Stimulated activated naive CD4-positive, alpha-beta T cell treated with Interleukin-2 at 50 U/mL for 16 hours (primary cell): ENCODE measurements around the gene CCDC112.
"Not testable (repeated sequence)": the region's sequence is repeated elsewhere in the genome, so short reads cannot be mapped to it uniquely, and the experiment has no call there.

Experiments used
- DNase-seq: peaks from one replicate; lab custom pipeline; 2025; lab: John Stamatoyannopoulos, UW

Gene CCDC112

DNA sequence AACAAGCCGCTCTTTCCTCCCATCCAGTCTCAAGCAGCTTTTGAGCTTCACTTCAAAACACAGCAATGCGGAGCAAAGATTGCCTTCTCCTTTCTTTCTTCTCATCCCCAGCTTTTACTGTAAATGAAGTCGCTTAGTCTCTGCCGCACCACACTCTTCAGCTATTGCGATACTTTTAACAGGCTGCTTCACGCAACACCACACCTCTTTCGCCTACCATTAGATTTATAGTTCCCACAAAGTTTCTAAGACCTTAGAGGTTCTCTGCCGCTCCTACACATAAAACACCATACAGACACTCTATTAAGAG, 34.5 kb downstream of the CCDC112 start:
- no peak for DNase-seq

DNA sequence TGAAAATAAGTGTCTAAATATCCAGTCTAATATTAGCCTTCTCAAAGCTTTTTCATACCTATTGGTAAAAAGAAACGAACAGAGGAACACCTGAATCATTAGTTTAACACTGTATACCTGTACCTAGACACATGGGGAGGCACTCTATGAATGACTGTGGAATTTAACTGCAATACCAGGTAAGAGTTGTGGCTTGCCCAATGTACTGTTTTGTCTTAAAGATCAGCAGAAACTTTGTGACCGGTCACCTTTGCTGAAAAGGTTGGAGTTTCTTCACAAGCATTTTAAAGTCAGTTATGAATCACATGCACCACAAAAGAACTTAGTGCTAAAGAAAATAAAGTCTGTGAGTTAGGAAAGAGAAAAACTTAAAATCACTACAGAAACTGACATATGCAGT, 36.2 kb downstream of the CCDC112 start:
- DNase-seq, result no peak

DNA sequence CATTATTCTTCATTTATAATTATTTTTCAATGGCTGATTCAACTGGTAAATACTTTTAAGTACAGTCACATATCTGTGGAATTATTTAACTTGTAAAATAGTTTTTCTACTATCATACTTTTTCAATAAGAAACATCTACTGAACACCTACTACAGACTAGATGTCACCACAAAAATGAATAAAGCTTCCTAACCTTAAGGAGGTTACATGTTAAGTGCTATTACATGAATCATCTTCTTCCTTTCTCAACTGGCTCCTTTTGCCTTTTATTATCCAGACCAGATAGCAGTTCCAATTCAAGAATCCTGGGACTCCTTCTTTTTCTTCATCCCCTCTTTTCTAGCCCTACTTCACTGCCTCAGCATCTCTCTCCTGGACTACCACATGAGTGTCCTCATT, 38.5 kb downstream of the CCDC112 start:
- DNase-seq, result no peak

DNA sequence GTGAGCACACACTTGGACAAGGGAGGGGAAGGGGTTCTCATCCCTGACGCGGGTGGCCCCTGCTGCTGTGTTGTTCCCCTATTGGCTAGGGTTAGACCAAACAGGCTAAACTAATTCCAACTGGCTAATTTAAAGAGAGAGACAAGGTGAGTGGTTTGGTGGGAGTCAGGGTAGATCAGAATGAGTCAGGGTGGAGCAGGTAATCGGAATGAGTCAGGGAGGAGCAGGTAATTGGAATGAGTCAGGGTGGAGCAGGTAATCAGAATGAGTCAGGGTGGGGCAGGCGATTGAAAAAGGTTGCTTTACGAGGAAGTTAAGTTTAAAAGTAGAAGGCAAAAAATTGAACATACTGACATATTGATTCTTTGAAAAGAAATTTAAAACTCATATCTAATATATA, 47.1 kb downstream of the CCDC112 start:
- not testable (repeated sequence) for DNase-seq

DNA sequence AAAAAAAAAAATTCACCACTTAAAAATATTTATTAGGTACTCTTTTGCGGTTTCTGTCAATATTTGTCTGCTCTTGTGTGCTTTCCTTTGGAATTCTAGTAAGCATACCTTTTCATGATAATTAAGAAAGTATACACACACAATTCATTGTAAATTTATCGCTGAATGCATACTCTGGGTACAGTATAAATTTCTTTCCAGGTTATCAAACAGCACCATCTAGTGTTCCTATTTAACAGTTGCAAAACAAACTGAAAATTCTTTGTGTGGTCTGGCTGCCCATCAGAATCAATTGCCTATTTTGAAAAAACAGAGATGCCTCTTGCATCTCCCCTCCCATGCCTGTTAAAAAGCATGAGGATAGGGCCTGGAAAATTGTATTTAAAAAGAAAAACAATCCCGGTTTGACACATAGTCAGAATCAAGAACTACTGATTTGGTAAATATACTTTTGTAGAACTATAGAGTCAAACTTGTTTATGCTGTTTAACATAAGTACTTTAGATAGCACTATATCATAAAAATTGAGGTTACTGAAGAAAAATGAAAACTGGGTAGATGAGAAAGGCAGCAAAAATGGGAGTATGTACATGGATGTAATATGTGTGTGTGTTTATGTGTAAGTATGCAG, 50.0 kb downstream of the CCDC112 start:
- DNase-seq, result no peak

DNA sequence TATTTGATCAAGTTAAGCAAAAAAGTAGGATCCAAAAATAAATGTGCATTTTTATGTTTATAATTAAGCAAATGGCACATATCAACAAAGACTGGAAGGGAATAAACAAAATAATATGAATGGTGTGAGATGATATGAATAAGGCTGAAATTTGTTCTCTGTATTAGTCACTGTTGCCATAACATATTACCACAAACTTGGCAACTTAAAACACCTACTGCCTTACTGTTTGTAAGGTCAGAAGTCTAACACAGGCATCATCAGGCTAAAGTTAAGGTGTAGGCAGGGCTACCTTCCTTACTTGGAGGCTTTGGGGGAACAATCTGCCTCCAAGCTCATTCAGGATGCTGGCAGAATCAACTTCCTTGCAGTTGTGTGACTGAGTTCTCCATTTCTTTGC, 53.0 kb downstream of the CCDC112 start:
- DNase-seq, result no peak

DNA sequence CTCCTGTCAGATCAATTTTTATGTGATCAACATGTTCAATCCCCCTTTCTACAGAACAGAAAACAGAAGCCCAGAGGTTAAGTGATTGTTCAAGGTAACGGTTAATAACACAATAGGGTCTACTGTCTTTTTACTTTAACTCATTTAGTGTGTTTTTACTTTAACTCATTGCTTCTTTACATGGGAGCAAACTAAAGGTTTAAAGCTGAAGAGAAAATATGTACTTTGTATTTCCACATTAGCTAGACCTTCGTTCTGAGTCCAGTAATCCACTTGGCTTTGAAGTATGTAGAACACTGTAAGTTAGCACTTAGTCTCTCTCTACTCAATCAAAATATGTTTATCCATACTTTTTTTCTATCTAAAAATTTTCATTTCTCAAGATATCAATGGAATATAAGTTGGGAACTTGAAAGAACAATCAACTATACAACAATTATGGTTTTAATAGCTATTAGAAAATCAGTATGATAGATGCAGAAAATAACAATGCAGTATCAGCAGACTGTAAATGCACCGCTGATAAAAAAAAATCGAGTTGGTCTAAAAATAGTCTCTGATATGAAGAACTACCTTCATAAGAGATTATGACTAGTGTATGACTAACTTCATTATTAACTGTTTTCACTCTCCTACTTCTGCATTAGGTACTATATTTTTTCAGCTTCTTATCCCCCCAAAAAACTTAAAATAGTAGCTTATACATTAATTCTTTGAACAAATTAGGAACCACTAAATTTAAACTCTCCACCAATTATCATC, 54.4 kb downstream of the CCDC112 start:
- no peak for DNase-seq

DNA sequence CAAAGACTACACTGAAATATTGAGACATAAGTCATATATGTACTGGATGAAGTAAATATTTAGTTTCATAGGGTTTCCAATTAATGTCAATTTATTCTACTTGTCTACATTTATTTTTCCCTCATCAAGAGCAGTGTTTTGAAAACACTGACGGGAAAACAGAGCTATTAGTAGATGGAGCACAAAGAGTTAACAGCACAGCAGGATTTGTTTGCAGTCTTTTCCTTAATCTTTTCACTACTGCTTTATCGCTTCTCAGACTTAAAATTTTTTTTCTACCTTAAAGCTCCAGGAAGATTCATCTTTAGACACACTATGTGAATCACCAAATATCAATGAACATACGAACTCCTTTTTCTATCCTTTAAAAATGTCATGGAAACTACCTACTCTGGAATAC, 59.4 kb downstream of the CCDC112 start:
- DNase-seq, result no peak

DNA sequence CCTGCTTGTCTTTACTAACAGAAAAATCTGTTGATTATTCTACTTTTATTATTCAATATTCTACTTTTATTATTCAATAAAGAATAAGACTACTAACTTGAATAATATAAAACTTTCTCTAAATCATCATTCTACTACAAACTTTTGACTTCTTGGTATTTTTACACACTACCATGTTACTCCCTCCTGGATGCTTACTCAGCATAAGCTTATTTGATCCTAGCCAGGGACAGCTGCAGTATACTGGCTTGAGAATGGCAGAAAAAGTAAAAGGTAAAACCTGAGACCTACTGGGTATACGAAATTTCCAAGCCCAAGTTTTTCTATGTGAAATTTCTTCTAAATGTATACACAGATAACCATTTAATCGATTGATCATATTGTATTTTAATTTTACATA, 59.9 kb downstream of the CCDC112 start:
- DNase-seq, result no peak

DNA sequence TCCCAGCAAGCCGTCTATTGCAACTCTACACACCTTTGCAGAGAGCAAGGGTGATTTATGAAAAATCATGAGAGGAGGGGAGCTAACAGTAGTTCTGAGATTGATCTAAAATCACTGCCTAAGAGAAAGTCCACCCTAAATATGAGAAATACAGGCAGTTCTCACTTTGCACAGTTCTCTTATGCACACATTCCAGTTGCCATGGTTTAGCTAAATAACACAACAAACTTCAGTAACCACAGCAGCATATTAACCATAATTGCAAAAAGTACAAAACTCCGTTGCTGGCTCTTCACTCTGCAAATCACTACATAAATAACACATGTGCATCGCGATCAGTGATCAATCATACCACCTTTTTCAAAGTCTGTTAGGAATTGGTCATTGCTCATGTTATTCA, 64.9 kb downstream of the CCDC112 start:
- no peak for DNase-seq

DNA sequence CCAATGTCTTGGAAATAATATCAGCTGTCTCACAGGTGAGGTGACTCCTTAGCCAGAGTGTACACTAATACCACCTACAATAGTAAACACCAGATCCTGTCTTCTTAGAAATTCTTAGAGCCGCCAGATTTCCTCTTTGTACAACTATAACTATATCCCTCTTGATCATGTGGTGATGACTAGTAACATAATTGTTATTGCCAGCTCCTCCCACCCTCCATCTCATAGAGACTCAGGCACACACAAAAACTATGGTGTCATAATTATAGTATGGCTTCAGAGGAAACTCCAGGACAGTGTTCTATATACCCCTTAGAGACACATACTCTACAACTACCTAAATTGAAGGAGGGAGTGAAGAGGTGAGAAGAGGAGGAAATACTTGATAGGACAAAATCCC, 66.8 kb downstream of the CCDC112 start:
- no peak for DNase-seq

DNA sequence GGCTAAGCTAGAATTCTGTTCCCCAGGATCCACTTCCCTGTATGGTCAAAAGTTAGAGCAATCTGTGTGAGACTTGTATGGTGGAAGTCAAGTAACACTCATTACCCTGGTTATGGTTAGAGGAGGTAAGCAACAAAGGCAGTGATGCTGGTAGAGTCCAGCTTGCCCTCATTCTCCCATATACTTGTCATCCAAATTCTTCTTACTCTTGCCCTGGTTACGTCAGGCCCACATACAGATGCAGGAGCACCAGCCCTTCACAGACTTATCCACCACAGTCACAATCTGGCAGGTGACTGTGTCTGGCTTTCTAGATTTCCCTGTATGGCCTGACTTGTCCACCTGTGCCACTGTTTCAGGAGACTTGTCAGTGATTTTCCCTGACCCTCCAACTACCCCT, 69.2 kb downstream of the CCDC112 start:
- DNase-seq, result no peak
